ENCODE measurements around the gene DKK1. TPM values are rescaled to one million over a fixed set of nuclear protein-coding genes. Genes with fewer than 3 reads are reported as not detected.
"Not testable (repeated sequence)": the region's sequence is repeated elsewhere in the genome, so short reads cannot be mapped to it uniquely, and the experiment has no call there.

The DKK1 gene
- total and polyA plus RNA-seq, 2 of the 4 experiments (the other 2 are of a cell fraction), result 97.6 to 116 TPM

GRCh38 chr10:52365547-52366432, 51.7 kb downstream of the DKK1 start:
- H3K9me1 ChIP-seq (ENCODE audit: insufficient read depth, low read length); POLR2A ChIA-PET (ENCODE audit: unreplicated experiment); H3K14ac ChIP-seq (replicated peaks; ENCODE audit: low read depth, low read length); H4K20me1 ChIP-seq (ENCODE audit: insufficient read depth, low read length); H3K9ac ChIP-seq (ENCODE audit: low read depth, low read length); H4K5ac ChIP-seq (ENCODE audit: low read depth, low read length); H3K4me3 ChIP-seq (ENCODE audit: insufficient read depth, low read depth, low read length); H4K8ac ChIP-seq (ENCODE audit: low read depth in 2 of 2, low read length in 2 of 2); H2BK20ac ChIP-seq (ENCODE audit: low read depth, low read length); H3K9me3 ChIP-seq (ENCODE audit: control insufficient read depth, insufficient read depth, low read length); ATAC-seq (ENCODE audit: low read depth); H2BK15ac ChIP-seq (ENCODE audit: low read depth, low read length); H3K18ac ChIP-seq (ENCODE audit: low read depth, low read length); H3K27ac ChIP-seq (ENCODE audit: insufficient read depth, low read length); H3K56ac ChIP-seq (ENCODE audit: extremely low read depth, insufficient read depth, low read length); intact Hi-C loops (cut with micrococcal nuclease); H4K91ac ChIP-seq (ENCODE audit: insufficient read depth, low read depth, low read length); dilution Hi-C loops (cut with HindIII; ENCODE audit: low sequenced_read_pairs, unreplicated experiment); H2BK5ac ChIP-seq (ENCODE audit: low read depth, low read length, poor library complexity, severe bottlenecking); H2AK5ac ChIP-seq (ENCODE audit: low read depth, low read length); H2AFZ ChIP-seq (replicated peaks; ENCODE audit: low read length, poor library complexity); H3K23ac ChIP-seq (ENCODE audit: low read depth, low read length); in situ Hi-C loops (cut with MboI; ENCODE audit: low sequenced_read_pairs); H3K4me1 ChIP-seq (ENCODE audit: control insufficient read depth, insufficient read depth, low read length); DNase-seq; H2AK9ac ChIP-seq (replicated peaks; ENCODE audit: low read depth, low read length, poor library complexity); BruUV-seq (replicated peaks); H3K27me3 ChIP-seq (ENCODE audit: control insufficient read depth, insufficient read depth, low read length); H3K36me3 ChIP-seq (ENCODE audit: control insufficient read depth, insufficient read depth, low read length); CTCF ChIA-PET; H2BK120ac ChIP-seq (ENCODE audit: low read depth, low read length); H3K79me1 ChIP-seq (ENCODE audit: low read depth in 1 of 2, low read length in 2 of 2); H3K4me2 ChIP-seq (ENCODE audit: low read depth, low read length); H3K4ac ChIP-seq (ENCODE audit: low read depth, low read length): not testable (repeated sequence)
- 74% methylated on average over 6 of the region's 21 CpGs; no CpG with 5 or more reads in 1 of the 2 experiments for WGBS, 2 experiments (ENCODE audit: extremely low coverage in 2 of 2, insufficient read length in 1 of 2)

Measured in IMR-90 (cell line).